DND-41 (cell line): ENCODE results near the gene TRIP10.

ENCODE experiments used
- EZH2 ChIP-seq: IDR thresholded peaks from 3 replicates; pipeline ENCODE4 v1.6.1; 2012; ENCODE audit warnings: borderline replicate concordance, low read depth, mild to moderate bottlenecking, moderate library complexity, low read length, inconsistent platforms; ENCODE audit not compliant: severe bottlenecking
- TF ChIP-seq, protein P1 (sequence below): IDR thresholded peaks from 2 replicates; pipeline ENCODE4 v1.5.1; 2012; ENCODE audit warnings: borderline replicate concordance, low read length, moderate library complexity, mild to moderate bottlenecking; ENCODE audit not compliant: poor library complexity, severe bottlenecking; ENCODE audit errors: extremely low read depth

DNA sequence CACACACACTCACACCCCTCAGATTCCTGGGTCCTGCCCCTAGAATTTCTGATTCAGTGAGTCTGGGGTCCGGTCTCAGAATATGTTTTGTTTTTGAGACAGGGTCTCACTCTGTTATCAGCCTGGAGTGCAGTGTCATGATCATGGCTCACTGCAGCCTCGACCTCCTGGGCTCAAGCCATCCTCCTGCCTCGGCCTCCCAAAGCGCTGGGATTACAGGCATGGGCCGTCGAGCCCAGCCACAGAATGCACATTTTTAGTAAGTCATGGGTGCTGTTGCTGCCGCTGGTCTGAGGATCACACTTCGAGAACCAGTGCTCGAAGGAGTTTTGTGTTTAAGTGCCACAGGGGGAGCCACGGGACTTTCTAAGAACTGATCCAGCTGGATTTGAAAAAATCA lies 47.5 kb upstream of the TRIP10 start:
- TF ChIP-seq EZH2: no peak
- TF ChIP-seq, protein P1, sequence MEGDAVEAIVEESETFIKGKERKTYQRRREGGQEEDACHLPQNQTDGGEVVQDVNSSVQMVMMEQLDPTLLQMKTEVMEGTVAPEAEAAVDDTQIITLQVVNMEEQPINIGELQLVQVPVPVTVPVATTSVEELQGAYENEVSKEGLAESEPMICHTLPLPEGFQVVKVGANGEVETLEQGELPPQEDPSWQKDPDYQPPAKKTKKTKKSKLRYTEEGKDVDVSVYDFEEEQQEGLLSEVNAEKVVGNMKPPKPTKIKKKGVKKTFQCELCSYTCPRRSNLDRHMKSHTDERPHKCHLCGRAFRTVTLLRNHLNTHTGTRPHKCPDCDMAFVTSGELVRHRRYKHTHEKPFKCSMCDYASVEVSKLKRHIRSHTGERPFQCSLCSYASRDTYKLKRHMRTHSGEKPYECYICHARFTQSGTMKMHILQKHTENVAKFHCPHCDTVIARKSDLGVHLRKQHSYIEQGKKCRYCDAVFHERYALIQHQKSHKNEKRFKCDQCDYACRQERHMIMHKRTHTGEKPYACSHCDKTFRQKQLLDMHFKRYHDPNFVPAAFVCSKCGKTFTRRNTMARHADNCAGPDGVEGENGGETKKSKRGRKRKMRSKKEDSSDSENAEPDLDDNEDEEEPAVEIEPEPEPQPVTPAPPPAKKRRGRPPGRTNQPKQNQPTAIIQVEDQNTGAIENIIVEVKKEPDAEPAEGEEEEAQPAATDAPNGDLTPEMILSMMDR: no peak
